ENCODE measurements around the gene DNAH1.
"Not testable (repeated sequence)": the region's sequence is repeated elsewhere in the genome, so short reads cannot be mapped to it uniquely, and the experiment has no call there.

The DNAH1 gene

DNA sequence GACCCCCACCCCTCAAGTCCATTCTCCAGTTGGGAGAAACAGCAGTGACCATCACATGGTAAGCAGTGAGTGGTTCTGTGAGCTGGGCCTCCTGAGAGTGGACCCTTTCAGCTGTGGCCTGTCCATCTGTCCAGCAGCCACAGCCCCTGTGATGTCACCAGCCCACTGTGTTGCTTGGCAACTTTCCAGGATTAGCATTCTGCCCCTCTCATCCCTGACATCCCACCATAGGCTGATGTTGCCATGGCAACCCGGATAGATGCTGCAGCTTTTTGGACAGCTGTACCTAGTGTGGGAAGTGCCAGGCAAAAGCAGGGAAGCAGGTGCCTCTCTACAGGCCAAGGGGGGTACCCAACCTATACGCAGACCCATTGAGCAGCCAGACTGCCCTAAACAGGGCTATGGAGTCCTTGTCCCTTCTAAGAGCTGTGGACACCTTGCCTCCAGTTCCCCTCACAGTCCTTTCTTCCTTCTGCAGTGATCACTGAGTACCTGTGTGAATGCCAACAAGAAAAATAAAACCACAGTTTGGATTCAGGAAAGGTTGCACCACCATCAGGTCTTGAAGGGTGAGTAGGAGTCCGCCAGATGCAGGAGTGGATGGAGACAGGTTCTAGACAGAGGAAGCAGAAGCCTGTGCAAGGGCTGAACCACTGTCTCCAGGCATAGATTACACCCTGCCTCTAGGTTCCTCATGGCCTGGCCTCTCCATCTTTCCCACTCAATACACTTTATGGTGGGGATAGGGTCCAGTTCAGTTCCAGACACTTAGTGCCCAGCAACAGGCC is at the start of gene DNAH1:
Gene DNAH1, plus strand, starts transcription at position 343 of the 788 bp plus-strand sequence. CDS start 6,124 bp downstream, outside the sequence.
- no peak for DNase-seq

DNA sequence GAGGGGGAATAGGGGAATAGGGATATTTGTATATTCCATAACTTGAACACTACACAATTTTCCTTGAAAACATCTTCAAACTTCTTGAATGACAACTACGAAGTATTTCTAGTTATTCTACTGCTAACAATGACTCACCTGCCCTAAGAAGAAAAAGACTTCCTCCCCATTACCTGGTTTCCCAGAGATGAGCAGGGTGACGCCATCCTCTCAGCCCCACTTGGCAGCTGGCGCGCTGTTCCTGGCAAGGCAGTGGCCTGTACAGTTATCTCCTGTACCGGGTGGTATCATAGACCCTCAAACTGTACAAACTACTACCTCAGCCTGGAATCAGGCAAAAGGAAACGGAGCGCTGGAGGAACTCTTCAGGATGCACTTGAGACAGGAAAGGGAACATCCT is 48.1 kb upstream of the DNAH1 start:
- DNase-seq = no peak

DNA sequence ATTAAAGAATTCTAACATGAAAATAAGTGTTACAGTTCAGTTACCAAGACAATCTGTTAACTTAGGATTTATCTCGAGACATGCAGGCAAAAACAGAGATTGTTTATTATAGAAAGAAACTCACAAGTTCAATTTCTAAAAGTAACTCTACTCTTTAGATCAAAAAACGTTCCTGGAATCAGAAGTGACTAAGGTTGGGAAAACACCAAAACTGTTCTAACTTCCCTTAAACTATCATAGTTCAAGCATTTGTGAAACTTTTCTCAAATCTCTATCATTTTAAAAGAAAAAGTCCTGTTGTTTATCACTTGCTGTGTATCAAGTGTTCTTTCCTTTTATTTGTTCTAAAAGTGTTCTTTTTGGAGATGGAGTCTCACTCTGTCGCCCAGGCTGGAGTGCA is 46.3 kb upstream of the DNAH1 start:
- no peak for DNase-seq

DNA sequence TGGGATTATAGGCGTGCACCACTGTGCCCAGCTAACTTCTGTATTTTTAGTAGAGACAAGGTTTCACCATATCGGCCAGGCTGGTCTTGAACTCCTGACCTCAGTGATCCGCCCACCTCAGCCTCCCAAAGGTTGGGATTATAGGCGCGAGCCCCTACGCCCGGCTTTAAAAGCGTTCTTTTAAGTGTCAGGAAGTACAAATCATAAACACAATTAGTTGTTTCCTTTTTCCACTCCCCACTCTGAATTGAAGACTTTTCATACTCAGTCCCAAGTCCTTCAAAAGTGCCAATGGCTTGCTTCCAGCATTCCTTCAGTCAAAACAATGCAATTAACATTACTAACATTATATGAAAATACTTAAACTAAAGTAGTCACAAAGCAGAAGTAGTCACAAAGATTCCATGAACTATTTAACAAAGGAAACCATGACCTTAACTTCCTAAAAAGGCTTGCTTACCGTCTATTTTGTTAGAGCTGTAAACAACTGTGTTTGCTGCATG is 45.8 kb upstream of the DNAH1 start:
- no peak for DNase-seq

DNA sequence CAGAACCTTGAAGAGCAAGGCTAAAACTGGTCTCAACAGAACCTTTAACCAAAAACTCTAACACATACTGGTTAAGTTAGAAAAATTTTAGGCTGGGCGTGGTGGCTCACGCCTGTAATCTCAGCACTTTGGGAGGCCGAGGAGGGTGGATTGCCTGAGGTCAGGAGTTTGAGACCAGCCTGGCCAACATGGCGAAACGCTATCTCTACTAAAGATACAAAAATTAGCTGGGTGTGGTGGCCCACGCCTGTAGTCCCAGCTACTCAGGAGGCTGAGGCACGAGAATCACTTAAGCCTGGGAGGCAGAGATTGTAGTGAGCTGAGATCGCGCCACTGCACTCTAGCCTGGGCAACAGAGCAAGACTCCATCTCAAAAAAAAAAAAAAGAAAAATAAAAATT is 43.9 kb upstream of the DNAH1 start:
- DNase-seq = not testable (repeated sequence)

DNA sequence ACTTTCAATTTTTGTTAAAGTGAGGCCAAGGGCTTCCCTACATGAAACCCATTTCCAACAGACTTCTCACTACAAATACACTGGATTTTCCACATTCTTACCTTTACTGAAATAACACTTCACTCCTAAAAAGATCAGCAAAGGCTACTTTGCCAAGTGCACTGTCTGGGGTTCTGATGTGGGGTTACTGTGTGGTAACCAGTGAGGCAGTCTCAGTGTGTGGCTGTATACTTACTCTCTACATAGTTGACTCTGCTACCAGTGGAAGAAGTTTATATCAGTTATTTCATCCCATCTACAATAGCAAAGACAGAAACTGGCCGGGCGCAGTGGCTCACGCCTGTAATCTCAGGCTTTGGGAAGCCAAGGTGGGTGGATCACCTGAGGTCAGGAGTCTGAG is 43.3 kb upstream of the DNAH1 start:
- DNase-seq = no peak

DNA sequence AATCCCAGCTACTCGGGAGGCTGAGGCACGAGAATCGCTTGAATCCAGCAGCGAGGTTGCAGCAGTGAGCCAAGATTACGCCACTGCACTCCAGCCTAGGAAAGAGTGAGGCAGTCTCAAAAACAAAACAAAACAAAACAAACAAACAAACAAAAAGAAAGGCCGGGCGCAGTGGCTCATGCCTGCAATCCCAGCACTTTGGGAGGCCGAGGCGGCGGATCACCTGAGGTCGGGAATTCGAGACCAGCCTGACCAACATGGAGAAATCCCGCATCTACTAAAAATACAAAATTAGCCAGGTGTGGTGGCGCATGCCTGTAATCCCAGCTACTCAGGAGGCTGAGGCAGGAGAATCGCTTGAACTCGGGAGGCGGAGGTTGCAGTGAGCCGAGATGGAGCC is 41.3 kb upstream of the DNAH1 start:
- not testable (repeated sequence) for DNase-seq

DNA sequence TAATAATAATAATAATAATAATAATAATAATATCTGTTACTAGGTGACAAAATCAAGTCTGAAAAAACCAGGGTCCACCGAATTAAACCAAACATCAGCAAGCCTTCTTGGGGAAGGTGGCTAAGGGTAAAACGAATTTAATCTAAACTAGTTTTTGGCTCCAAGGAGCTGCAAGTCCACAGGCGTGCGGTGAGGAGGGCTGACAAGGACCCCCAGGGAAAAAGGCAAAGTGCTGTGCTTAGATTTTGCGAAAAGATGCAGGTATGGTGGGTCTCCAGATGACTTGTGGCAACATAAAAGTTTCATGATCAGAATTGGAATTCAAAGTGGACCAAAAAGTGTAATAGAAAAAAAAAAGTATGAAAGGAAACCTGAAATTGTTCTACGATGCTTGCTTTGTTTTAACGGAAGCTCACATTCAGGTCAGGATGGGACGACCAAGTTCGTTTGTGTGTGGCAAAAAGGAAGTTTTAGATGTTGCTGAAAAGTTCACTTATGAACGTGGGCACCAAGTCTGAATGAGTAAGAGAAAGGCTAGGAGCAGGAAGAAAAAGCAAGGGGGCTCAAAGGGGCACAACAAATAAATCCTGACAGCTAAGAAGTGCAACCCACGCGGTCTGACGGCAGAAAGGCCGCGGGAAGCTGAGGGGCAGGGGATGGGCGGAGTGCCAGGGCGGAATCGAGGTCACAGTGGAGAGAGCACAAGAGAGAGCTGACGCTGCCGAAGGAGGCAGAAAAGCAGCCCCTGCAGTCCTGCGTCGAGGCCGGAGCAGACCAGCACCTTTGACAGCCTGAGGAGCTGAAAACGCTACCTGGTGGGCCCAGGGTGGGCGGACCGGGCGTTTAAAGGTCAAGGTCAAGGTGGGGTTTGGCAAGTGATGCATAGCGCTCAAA is 38.8 kb upstream of the DNAH1 start:
- DNase-seq = peak; percentile 19

DNA sequence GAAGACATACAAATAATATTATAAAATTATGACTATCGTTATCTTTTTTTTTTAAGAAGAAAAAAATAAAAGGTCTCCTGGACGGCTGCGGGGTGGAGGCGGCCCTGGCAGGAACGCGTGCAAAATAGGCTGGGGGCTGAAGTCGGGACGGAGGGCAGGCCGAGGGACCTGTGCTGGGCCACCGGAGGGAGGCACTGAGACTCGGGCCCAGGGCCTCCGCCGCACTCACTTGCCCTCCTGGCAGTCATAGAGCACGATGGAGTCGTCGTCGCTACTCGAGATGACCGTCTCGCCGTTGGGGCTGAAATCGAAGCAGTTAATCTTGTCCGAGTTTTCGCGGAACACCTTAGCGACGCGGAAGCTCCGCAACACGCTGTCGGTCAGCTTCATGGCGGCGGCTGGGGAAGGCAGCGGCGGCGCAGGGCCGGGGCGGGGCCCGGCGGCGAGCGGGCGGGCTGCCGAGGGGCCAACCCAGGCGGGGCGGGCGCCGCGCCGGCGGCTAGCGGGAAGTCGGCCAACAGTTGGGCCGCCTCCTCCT is 38.1 kb upstream of the DNAH1 start:
- no peak for DNase-seq

DNA sequence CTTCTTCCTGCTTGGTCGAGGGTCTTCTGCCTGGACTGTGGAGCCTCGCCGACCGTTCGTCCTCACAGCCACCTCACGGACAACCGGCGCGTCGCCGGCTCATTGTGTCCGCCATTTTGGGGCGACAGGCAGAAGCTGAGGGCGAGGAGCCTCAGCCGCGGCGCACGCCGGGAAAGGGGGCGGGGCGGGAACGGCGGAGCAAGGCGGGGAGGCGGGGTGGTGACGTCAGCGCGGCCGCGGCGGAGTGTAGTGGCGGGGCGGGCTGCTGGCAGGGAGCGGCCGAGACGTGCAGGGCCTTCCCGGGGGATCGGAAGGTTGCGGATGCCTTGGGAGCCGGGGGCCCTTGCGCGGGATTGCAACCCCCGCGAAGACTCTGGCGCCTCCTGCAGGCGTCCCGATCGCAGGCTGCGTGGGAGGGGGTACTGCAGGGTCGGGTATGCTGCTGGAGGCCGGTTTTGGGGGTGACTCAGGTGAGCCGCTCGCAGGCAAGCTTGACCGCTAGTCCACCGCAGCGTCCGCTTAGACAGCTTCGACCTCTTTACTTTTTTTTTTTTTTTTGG is 37.5 kb upstream of the DNAH1 start, which contains the start of gene WDR82:
Gene WDR82, minus strand, starts transcription at position 140 of the 560 bp plus-strand sequence. CDS start 288 bp downstream, outside the sequence.
- peak; percentile 76 for DNase-seq

DNA sequence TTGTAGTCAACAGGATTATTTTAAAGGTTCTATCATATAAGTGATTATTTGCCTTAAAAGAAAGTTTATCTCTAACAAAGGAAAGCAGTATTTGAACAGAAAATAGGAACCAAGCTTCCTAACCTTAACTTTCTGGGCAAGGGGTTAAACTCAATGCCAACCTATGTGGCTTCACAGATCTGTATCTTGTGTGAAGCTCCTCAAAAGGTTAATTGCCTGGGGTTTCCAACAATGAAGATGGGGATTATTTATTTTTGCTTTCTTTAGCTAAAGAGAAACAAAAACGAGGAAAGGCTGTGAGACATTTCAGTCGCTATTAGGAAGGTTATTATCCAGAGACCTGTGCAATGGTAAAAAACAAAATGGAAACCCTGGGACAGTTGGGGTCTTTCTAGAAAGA is 36.5 kb upstream of the DNAH1 start:
- DNase-seq = no peak

DNA sequence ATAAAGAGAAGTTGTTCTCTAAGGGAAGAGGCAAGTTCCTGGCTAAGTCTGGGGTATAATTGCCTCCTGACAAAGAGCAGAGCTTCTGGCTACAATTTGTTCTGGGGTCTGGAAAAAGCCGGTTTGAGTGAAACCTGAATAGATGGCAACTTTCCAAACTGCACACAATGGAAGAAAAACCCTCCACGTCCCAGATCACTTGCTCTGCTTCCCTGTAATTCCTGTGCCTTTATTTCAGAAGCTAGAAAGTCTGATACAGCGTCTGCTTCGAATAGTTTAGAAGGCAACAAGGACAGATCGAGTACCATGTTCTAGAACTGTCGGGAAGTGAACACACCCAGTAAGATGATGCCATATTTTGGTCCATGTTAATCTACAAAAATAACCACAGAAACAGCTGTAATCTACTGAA is 36.1 kb upstream of the DNAH1 start:
- peak; percentile 57 for DNase-seq

DNA sequence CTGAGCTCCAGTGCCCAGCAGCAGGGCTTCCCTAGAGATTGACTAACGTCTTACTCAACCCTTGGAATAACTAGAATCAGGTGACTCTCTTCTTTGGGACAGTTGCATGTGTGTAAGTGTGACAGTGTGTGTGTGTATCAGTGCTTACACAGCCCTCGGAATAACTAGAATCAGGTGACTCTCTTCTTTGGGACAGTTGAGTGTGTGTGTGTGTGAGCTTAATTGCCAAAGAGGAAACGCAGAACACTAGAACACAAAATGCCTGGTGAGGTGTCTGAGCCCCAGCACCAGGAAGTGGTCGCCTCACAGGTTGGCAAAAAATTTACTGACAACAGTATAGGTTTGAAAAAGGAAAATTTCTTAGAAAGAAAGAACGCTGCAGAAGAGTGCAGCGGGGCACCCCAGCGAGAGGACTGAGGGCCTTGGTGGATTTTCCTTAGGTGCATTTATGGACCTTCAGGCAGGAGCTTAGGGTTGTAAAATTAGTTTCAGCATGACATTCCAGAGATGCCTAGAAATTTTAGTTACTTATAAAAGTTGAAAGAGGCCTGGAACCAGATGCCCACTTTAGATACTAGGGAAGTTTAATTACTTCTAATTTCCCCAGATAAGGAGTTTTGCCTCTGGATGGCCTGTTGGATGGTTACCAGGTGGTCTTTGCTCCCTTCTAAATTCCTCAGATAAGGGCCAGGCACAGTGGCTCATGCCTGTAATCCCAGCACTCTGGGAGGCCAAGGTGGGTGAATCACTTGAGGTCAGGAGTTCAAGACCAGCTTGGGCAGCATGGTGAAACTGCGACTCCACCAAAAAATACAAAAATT is 33.9 kb upstream of the DNAH1 start:
- DNase-seq = no peak

DNA sequence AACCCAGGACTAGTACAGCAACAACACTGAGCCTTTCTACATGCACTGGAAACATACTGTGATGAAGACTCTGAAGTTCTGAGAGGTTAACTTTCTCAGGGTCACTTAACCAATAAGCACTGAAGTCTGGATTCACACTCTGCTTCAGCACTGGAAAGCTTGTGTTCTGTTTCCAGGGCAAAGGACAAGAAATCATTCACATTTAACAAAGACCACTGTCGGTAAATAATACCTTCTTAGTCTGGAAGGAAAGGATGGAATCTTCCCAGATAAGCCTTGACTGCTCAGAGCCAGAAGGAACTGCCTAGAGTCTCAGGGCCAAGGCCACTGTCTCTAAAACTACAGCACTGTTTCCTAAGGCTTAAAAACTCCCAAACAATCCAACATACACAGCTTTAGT is 32.8 kb upstream of the DNAH1 start:
- DNase-seq = no peak

DNA sequence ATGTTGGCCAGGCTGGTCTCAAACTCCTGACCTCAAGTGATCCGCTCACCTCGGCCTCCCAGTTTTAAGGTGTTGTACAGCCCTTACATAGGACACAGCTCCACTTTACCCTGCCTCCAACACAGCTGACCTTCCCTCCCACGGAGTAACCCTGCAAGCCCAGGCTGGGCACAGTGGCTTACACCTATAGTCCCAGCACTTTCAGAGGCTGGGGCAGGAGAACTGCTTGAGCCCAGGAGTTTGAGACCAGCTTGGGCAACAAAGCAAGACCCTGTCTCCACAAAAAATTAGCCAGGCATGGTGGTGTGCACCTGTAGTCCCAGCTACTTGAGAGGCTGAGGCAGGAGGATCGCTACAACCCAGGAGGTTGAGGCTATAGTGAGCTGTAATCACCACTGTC is 32.1 kb upstream of the DNAH1 start:
- DNase-seq = not testable (repeated sequence)

DNA sequence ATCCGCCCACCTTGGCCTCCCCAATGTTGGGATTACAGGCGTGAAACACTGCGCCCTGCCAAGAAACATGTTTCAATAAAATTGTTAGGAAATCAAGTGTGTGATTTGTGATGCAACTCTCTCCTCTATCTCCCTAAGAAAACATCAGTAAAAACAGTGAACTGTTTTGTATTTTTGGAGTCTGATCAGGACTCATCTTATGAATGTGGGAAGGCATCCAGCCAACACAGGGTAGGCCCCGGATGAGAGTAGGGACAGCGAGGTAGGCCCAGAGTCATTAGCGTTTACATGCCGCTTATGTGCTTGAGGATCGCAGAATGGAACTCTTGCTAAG is 29.4 kb upstream of the DNAH1 start:
- no peak for DNase-seq

DNA sequence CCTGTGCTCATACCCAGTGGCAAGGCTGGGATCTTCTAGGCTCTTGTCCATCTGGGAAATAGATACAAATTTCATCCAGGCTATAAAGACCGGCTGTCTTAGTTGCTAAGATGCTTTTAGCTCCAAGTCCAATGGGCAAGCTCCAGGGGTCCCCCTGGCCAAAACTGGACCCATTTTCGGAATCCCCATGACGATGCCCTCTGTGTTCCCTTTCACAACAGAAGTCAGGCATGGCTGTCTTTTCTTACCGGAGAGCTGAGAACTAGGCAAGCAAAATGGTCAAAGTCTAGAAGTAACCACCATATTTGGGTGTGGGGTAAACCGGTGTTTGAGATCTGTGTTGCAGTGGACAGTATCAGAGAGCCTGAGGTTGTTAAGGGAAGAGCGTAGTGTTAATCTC is 27.4 kb upstream of the DNAH1 start:
- no peak for DNase-seq

DNA sequence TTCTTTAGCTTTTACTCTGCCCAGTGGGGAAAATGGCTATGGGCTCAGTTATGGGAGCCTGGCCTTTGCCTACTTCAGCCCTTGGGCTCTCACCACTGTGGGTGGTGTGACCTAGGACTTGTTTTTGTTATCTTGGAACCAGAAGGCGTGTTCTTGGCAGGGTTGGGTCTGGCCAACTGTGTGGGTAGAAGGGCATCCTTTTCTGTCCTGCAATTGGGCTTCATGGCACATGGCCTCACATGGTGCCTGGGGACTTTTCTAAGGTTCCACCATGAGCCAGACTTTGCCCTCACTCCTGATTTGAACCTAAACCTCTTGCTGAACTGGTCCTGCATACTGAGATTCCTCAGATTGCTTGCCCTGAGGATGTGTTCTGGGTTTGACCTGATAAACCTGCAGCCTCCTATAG is 26.8 kb upstream of the DNAH1 start:
- no peak for DNase-seq

DNA sequence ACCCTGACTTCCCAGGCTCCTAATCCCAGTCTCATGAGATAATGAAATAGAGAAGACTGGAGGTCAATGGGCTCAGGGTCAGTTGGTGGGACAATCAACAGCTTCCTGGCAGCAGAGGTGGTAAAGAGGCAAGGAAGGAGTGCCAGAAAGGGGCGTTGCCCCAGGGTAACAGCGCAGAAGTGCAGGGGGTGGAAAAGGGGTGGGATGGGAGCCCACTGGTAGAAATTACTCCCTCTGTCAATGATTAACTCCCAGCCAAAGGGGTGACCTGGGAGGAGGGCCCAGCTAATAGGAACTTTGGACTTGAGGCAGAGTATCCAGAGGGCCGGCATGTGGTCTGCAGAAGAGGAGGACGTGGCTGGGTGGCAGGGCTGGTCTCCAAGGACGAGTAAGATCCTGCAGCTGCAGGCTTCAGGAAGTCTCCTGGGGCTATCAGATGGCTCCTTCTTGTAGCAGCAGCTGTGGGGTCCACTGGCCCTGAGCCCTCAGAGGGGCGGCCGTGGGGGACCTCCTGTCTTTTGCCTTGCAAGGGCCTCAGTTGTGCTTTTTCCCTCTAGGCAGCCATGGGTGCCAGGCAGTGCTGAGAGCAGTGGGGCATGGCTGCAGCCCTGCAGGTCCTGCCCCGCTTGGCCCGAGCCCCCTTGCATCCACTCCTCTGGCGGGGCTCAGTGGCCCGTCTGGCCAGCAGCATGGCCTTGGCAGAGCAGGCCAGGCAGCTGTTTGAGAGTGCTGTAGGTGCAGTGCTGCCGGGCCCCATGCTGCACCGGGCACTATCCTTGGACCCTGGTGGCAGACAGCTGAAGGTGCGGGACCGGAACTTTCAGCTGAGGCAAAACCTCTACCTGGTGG is 26.1 kb upstream of the DNAH1 start:
- no peak for DNase-seq

DNA sequence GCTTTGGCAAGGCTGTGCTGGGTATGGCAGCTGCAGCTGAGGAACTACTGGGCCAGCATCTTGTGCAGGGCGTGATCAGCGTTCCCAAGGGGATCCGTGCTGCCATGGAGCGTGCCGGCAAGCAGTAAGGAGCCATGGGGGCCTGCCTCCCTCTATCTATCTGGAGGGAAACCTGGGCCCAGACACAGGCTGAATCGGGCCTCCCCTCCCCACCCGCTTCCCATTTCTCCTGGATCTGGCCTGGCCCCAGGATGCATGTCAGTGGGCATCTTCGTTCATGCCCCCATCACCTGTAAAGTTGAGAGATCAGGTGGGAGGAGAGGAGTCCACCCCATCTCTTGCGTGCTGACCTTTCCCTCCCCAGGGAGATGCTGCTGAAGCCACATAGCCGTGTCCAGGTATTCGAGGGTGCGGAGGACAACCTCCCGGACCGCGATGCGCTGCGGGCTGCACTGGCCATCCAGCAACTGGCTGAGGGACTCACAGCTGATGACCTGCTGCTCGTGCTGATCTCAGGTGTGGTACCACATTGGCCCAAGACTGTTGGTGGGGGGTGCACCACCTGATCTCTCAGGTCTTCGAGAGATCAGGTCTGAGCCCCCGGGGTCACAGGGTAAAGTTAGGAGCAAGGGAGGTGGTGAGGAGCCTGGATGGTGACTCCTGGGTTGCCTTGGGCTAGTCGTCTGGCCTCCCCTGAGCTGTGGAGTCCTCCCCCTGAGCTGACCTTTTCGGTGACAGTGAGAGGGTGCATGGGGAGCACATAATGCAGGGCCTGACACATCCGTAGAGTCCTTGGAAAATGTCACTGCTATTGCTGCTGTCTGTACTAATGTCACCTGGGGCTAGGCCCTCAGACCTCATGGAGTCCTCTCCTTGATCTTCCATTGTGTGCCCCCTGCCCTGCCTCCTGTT is 25.3 kb upstream of the DNAH1 start:
- DNase-seq = no peak
